Measurements from ENCODE around the gene SLC25A43.

SLC25A43 gene

DNA sequence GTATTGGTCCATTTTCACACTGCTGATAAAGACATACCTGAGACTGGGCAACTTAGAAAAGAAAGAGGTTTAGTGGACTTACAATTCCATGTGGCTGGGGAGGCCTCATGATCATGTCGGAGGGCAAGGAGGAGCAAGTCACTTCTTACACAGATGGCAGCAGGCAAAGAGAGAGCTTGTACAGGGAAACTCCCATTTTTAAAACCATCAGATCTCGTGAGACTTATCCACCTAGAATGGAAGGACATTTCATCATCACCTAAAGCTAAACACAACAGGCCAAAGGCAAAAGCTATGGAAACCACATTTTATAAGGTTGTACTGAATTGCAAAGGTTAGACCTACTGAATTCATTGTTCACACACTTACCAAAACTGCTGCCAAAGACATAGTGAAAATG, 6.0 kb upstream of the SLC25A43 start:
- TF ChIP-seq, protein P1, sequence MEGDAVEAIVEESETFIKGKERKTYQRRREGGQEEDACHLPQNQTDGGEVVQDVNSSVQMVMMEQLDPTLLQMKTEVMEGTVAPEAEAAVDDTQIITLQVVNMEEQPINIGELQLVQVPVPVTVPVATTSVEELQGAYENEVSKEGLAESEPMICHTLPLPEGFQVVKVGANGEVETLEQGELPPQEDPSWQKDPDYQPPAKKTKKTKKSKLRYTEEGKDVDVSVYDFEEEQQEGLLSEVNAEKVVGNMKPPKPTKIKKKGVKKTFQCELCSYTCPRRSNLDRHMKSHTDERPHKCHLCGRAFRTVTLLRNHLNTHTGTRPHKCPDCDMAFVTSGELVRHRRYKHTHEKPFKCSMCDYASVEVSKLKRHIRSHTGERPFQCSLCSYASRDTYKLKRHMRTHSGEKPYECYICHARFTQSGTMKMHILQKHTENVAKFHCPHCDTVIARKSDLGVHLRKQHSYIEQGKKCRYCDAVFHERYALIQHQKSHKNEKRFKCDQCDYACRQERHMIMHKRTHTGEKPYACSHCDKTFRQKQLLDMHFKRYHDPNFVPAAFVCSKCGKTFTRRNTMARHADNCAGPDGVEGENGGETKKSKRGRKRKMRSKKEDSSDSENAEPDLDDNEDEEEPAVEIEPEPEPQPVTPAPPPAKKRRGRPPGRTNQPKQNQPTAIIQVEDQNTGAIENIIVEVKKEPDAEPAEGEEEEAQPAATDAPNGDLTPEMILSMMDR (IDR thresholded peaks at IDR 0.05; ENCODE audit: control insufficient read depth, extremely low read depth, insufficient read depth) = no peak
- no peak overlapping the region for H3K4me3 ChIP-seq (ENCODE audit: low read depth, low read length)
- no peak for DNase-seq (ENCODE audit: low read depth)

DNA sequence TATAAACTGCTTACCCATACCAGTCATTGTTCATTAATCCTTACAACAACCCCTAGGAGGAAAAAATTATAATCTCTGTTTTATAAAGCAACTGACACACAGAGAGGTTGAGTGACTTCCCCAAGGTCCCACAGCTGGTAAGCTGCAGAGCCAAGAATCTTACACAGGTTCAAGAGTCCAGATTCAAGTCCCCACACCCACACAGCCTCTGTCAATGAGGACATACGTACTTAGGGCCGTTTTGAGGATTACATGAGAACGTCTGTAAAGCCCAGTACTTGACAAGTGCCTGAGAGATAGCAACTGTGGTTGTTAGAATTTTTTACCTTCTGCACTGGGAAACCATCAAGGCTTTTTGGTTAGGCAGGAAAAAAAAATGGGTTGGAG, 556 bp upstream of the SLC25A43 start:
- no peak overlapping the region for H3K4me3 ChIP-seq (ENCODE audit: low read depth, low read length)
- TF ChIP-seq, protein P1 (IDR thresholded peaks at IDR 0.05; ENCODE audit: control insufficient read depth, extremely low read depth, insufficient read depth) = no peak
- DNase-seq (ENCODE audit: low read depth) = no peak

DNA sequence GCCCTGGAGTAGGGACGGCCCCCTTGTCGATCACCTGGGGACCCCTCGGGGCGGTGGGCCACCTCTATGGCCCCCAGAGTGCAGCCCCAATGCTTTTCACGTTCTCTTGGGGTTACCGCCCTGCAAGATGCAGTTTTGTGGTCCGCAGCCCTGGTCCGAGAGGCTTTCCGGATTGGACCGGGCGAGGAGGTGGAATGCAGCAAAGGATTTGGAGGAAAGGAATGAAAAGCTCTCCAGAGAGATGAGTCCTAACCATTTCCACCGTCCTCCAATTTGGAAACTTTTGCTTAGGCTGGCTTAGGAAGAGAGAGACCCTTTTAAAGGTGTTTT, 601 bp downstream of the SLC25A43 start:
- no peak overlapping the region for H3K4me3 ChIP-seq (ENCODE audit: low read depth, low read length)
- DNase-seq (ENCODE audit: low read depth) = no peak

DNA sequence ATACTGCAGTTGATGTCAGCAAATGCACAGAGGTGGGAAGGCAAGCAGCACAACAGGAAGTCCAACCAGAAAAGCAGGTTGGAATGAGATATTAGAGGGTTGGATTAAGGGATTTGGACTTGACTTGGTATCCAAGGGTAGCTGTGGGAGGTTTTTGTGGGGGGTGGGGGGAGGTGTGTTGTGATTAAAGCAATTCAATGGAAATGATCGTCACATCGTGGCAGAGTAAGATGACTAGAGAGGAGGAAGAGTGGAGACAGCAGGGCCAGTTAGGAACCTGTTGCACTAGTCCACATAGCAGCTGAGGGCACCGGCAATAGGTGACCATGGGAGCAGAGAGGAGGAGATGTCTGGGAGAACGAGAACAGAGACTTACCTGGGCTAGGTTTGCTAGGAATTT, 2.4 kb downstream of the SLC25A43 start:
- no peak for DNase-seq (ENCODE audit: low read depth)
- TF ChIP-seq, protein P1 (IDR thresholded peaks at IDR 0.05; ENCODE audit: control insufficient read depth, extremely low read depth, insufficient read depth) = no peak
- H3K4me3 ChIP-seq (ENCODE audit: low read depth, low read length) = no peak overlapping the region

More for the DNA sequence above, 601 bp downstream of the SLC25A43 start:
- TF ChIP-seq, protein P1 (IDR thresholded peaks at IDR 0.05; ENCODE audit: control insufficient read depth, extremely low read depth, insufficient read depth) = no peak

DNA sequence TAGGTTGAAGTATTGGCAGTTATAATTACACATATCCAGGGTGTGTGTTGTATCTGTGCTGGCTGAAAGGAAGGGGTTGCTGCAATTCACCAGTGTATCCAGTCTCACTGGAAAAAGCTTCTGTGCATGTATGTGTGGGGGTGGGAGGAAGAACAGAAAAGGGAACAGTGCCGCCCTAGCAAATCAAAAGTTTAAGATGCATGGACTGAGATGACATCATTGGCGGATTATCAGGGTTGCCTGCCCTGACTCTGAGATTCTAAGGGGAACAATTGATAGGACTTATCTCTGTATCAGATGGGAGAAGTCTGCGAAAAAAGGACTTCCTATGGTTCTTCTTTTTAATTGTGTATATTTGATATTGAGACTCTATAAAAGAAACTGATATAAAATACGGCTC, 3.5 kb downstream of the SLC25A43 start:
- no peak for DNase-seq (ENCODE audit: low read depth)
- H3K4me3 ChIP-seq (ENCODE audit: low read depth, low read length) = no peak overlapping the region
- TF ChIP-seq, protein P1 (IDR thresholded peaks at IDR 0.05; ENCODE audit: control insufficient read depth, extremely low read depth, insufficient read depth) = no peak

DNA sequence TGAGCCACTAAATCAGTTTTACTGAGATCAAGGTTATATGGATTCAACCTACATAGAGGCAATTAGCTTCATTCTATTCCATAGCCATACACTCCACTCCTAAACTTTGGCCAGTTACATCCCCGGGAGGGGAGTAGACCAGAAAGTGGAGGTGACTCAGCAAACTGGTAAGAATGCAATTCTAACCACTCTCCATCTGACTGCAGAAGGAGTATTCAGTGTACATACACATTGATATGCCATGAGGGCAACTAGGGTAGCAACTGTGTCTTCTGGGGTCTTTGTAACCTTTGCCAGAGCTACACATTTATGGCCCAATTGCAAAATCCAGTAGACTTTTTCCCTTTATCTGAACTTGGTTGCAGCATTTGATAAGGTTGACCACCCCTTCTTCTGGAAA, 7.6 kb downstream of the SLC25A43 start:
- H3K4me3 ChIP-seq (ENCODE audit: low read depth, low read length) = no peak overlapping the region
- TF ChIP-seq, protein P1 (IDR thresholded peaks at IDR 0.05; ENCODE audit: control insufficient read depth, extremely low read depth, insufficient read depth) = no peak
- DNase-seq (ENCODE audit: low read depth) = no peak

DNA sequence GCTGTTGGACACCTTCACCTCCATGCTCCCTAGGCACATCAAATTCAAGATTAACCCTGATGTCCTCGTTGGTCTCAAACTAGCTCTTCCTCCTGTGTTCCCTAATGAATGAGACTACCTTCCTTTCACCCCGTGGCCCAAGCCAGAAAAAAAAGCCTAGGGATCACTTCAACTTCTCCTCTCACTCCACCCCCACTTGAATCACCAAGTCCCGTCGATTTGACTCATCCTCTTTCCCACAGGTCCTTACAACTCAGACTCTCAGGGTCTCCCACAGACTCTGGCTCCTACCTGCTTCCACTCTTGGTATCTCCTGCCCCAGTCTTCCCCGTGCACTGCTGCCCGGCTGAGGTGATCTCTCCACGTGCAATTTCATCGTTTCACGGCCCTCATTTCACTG, 8.5 kb downstream of the SLC25A43 start:
- TF ChIP-seq, protein P1 (IDR thresholded peaks at IDR 0.05; ENCODE audit: control insufficient read depth, extremely low read depth, insufficient read depth) = no peak
- no peak overlapping the region for H3K4me3 ChIP-seq (ENCODE audit: low read depth, low read length)
- no peak for DNase-seq (ENCODE audit: low read depth)
